Measurements from ENCODE around the gene L1CAM.

Gene L1CAM

GRCh38 chrX:153902385-153902784, 16.4 kb upstream of the L1CAM start:
- TF ChIP-seq CTCF (IDR thresholded peaks at IDR 0.05; ENCODE audit: extremely low read depth, missing control alignments) = no peak
- no peak for DNase-seq (ENCODE audit: low spot score)

- DNase-seq (ENCODE audit: low spot score) = no peak
- TF ChIP-seq CTCF (IDR thresholded peaks at IDR 0.05; ENCODE audit: extremely low read depth, missing control alignments) = no peak
Observed at GRCh38 chrX:153901753-153902140, 15.8 kb upstream of the L1CAM start.

- no peak for TF ChIP-seq CTCF (IDR thresholded peaks at IDR 0.05; ENCODE audit: extremely low read depth, missing control alignments)
- DNase-seq (ENCODE audit: low spot score) = peak; percentile 86
Observed at GRCh38 chrX:153900831-153901752, 15.1 kb upstream of the L1CAM start.

GRCh38 chrX:153897899-153898298, 11.9 kb upstream of the L1CAM start:
- TF ChIP-seq CTCF (IDR thresholded peaks at IDR 0.05; ENCODE audit: extremely low read depth, missing control alignments) = no peak
- DNase-seq (ENCODE audit: low spot score) = no peak

- DNase-seq (ENCODE audit: low spot score) = no peak
- TF ChIP-seq CTCF (IDR thresholded peaks at IDR 0.05; ENCODE audit: extremely low read depth, missing control alignments) = no peak
Observed at GRCh38 chrX:153889123-153889522, 3.1 kb upstream of the L1CAM start.

- DNase-seq (ENCODE audit: low spot score) = no peak
- no peak for TF ChIP-seq CTCF (IDR thresholded peaks at IDR 0.05; ENCODE audit: extremely low read depth, missing control alignments)
Observed at GRCh38 chrX:153888344-153888743, 2.4 kb upstream of the L1CAM start.

GRCh38 chrX:153887385-153887784, 1.4 kb upstream of the L1CAM start:
- no peak for TF ChIP-seq CTCF (IDR thresholded peaks at IDR 0.05; ENCODE audit: extremely low read depth, missing control alignments)
- no peak for DNase-seq (ENCODE audit: low spot score)

Measured in GM20000 (cell line).